Measurements from ENCODE around the gene PRSS16.

PRSS16 gene

DNA sequence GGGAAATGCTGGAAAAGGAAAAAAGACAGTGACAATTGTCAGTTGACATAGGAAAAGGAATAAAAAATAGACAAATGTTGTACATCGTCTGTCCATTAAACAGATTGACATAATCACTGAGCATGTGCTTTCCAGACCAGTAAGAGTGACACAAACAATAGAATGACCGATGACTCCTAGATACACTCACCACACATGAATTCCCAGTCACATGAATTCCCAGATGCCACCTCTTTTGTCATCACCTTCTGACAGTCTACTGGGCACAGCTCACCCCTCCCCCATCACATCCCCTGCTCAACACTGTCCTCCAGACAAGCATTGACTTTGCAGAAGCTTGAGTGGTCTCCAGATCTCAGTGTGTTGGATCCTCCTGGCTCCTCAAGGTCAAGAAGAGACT lies 38.6 kb downstream of the PRSS16 start:
- no peak for DNase-seq

DNA sequence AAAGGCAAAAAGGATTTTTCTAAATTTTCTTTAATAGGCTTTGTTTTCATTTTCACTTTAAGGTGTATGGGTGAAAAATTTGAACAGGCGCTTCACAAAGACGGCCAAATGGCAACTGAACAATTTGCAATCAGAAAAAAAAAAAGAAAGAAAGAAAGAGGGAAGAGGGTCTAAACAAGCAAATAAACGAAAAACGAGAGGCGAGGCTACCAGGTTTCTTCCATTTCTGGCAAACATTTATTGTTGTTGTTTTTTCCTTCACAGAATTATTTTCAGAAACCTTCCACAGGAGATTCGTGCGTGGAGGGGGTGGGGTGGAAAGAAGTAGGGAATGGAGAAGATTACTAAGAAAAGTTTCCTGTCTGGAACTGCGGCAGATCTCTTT lies 40.2 kb downstream of the PRSS16 start:
- no peak for DNase-seq

DNA sequence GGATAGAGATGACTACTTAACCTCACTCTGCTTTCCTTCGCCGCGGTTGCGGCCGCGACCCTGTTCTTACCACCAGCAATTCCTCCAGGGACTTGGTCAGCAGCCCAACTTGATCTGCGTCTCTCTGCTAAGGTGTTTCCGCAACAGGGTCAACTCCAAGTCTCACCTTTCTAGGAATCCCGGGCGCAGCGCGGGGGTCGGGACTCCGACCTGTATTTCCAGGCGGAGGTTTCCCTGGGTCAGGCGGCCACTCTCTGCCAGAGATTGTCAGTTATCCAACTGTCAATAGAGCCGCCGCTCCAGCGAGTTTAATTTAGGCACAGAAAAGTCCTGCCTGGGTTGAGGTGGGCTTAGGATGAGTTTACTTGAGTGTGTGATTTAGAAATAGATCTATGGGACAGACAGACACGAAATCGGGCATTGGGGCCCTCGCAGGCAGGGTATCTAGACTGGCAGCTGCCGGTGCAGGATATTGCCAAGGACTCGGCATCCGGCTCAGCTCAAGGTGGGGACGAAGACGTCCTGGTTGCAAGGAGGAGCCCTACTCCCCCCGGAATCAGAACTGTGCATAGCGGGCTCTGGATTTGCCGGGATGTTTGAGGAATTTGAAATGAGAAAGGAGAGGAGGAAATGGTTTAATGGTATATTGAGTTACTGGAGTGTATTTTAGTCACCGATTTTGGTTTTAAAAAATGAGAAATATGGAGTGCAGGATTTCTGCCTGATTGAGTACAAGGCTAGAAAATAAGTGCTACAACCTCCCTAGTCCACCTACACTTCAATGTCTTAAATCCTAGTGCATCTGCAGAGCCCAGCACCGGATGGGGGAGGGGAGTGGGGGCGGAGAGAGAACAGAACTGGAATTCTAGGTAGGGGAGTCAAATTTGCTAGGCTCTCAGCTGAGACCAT lies 40.9 kb downstream of the PRSS16 start:
- peak in 1 of 6 experiments; percentile 28 for DNase-seq

DNA sequence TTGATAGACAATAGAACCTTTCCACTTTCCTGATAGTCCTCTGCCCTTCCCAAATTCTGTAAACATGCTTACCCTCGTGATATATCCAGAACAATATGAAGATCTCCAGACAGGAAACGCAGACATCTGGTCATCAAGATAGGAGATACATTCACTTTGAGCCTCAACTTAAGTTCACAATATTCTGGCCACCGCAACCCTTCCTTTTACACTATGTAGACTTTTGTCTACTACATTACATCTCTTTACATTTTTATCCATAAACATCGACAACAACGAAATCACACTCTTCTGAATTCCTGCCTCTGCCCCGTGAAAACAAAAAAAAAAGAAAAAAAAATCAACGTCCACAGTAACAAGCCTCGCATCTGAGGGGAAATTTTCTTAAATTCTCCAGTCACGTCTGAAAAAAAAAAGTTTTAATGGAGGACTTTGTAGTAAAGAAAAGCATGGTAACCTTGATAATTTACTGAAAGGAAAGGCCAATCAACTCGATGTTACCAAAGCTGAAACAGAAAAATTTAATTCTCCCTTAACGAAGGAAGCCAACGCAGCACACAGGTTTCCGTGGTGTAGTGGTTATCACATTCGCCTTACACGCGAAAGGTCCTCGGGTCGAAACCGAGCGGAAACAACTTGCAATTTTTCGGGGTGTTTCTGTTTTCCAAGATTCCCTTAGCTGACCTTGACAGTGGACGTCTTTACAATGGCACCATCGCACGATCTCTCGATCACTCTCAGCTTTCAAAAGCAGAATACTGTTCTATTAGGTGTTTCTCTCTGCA lies 42.8 kb downstream of the PRSS16 start:
- DNase-seq, result no peak

GRCh38 chr6:27290850-27291208 lies 43.3 kb downstream of the PRSS16 start:
- DNase-seq, result peak in 2 of 6 experiments; percentile 14 to 27

- no peak for DNase-seq
Observed at GRCh38 chr6:27293436-27294098, 46.1 kb downstream of the PRSS16 start.

- DNase-seq, result no peak
Observed at GRCh38 chr6:27294409-27294808, 46.9 kb downstream of the PRSS16 start.

GRCh38 chr6:27295301-27296079 lies 48.0 kb downstream of the PRSS16 start:
- DNase-seq, result peak in 1 of 6 experiments; percentile 58

DNA sequence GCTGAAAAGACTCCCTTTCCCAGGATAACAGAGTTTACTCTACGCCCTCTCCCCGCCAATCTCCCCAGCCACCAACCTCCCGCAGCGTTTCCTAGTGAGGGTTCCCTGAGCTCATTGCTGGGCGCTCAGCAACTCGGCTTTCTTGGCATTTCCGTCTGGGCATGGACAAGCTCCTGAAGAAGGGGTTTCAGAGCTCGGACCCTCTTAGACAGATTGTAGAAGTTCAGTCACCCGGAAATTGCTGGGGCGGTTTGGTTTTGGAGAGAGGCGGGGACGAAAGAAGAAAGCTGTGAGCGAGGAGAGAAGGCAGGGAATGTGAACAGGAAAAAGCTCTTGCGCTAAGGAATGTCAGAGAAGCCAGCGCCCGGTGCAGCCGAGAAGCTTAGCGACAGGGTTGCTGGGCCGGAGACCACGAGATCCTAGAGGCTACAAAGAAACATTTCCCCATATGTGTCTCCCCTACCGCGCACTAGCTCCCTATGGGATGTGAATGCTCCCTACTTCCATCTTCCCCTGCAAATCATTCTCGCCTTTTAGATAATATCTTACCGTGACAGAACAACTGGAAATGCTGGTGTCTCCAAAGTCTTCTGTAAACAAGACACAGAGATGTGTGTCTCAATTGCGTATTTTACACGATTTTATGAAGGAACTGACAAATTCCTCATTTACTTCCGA lies 48.7 kb downstream of the PRSS16 start:
- DNase-seq, result peak in 2 of 6 experiments; percentile 31 to 58

GRCh38 chr6:27297484-27297856 lies 50.0 kb downstream of the PRSS16 start:
- DNase-seq, result no peak

GRCh38 chr6:27297857-27298730 lies 50.6 kb downstream of the PRSS16 start:
- no peak for DNase-seq

DNA sequence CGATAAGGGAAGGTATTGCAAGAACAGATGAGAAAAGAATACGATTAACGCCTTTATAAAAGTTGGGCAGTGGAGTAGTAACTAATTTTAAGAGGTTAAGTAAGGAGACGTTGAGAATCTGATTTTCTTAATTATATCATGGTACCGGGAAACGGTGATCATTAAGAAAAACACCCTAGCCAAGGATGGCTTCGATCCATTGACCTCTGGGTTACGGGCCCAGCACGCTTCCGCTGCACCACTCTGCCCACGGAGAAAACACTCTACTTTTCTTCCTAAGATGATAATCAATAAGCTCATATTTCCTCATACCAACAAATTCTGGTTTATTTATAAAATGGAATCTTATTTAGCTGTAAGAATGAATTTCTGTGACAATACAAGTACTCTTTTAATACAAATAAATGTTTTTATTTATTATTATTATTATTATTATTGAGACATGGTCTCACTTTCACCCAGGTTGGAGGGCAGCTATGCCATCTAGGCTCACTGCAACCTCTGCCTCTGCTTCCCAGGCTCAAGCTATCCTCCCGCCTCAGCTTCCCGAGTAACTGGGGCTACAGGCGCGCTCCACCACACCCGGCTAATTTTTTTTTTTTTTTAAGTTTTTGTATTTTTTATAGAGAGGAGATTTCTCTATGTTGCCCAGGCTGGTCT lies 56.2 kb downstream of the PRSS16 start:
- DNase-seq, result no peak

Data from stimulated activated naive CD4-positive, alpha-beta T cell (primary cell).